ENCODE data around the gene ARHGAP33.

ARHGAP33 gene

GRCh38 chr19:35740423-35741202, 34.8 kb upstream of the ARHGAP33 start:
- DNase-seq, result peak; percentile 95

- DNase-seq, result no peak
Measured at GRCh38 chr19:35741203-35741515, 34.2 kb upstream of the ARHGAP33 start.

GRCh38 chr19:35742121-35742724, 33.1 kb upstream of the ARHGAP33 start, which contains the start of gene IGFLR1:
IGFLR1 (minus strand) TSS chr19:35742452; CDS start chr19:35741180, 1,272 bp downstream.
- DNase-seq, result peak; percentile 79 to 82

- no peak for DNase-seq
Measured at GRCh38 chr19:35743640-35744429, 31.5 kb upstream of the ARHGAP33 start.

GRCh38 chr19:35744430-35745327, 30.7 kb upstream of the ARHGAP33 start:
- peak; percentile 97 for DNase-seq

GRCh38 chr19:35745328-35746086, 29.9 kb upstream of the ARHGAP33 start, which contains the start of the genes PSENEN and U2AF1L4:
PSENEN (plus strand) TSS chr19:35745651; CDS start chr19:35745931, 280 bp downstream.
U2AF1L4 (minus strand) TSS chr19:35745418; CDS start chr19:35745391, 27 bp downstream.
- DNase-seq, result peak; percentile 99 to 100

GRCh38 chr19:35746087-35746462, 29.3 kb upstream of the ARHGAP33 start:
- no peak for DNase-seq

- no peak for DNase-seq
Measured at GRCh38 chr19:35746531-35746930, 28.8 kb upstream of the ARHGAP33 start.

- DNase-seq, result peak; percentile 99 to 100
Measured at GRCh38 chr19:35748106-35749020, 27.0 kb upstream of the ARHGAP33 start, which contains the start of gene LIN37. LIN37 (plus strand) TSS chr19:35748576; CDS start chr19:35748725, 149 bp downstream.

- DNase-seq, result no peak
Measured at GRCh38 chr19:35750167-35750566, 25.2 kb upstream of the ARHGAP33 start.

GRCh38 chr19:35751839-35752745, 23.3 kb upstream of the ARHGAP33 start:
- no peak for DNase-seq

GRCh38 chr19:35752746-35753350, 22.5 kb upstream of the ARHGAP33 start:
- DNase-seq, result no peak

GRCh38 chr19:35753634-35754369, 21.6 kb upstream of the ARHGAP33 start:
- no peak for DNase-seq

- no peak for DNase-seq
Measured at GRCh38 chr19:35754370-35755130, 20.8 kb upstream of the ARHGAP33 start.

- DNase-seq, result no peak
Measured at GRCh38 chr19:35755131-35755549, 20.2 kb upstream of the ARHGAP33 start.

GRCh38 chr19:35755550-35756376, 19.6 kb upstream of the ARHGAP33 start:
- peak; percentile 59 to 71 for DNase-seq

All from CD4-positive, alpha-beta T cell treated with Interleukin-4 for 1 hour (primary cell).